GM18517 (cell line): ENCODE measurements around the gene LRMDA.

Source experiments
- ATAC-seq: cut with Tn5 transposase; IDR thresholded peaks from one replicate; pipeline ENCODE4 v1.9.1; 2021; ENCODE audit warnings: mild to moderate bottlenecking, moderate library complexity; ENCODE audit not compliant: unreplicated experiment

The LRMDA gene

GRCh38 chr10:75801121-75801520 is 369.7 kb downstream of the LRMDA start:
- no peak for ATAC-seq

- ATAC-seq: no peak
These were observed 370.2 kb downstream of the LRMDA start for GRCh38 chr10:75801661-75802060.

- no peak for ATAC-seq
These were observed 371.7 kb downstream of the LRMDA start for GRCh38 chr10:75803121-75803520.

GRCh38 chr10:75803816-75804552 is 372.6 kb downstream of the LRMDA start:
- ATAC-seq: no peak

GRCh38 chr10:75806186-75806585 is 374.8 kb downstream of the LRMDA start:
- ATAC-seq: no peak

GRCh38 chr10:75807456-75807855 is 376.0 kb downstream of the LRMDA start:
- no peak for ATAC-seq

- ATAC-seq: no peak
These were observed 377.6 kb downstream of the LRMDA start for GRCh38 chr10:75809003-75809402.

GRCh38 chr10:75814014-75814413 is 382.6 kb downstream of the LRMDA start:
- ATAC-seq: no peak

- ATAC-seq: no peak
These were observed 383.6 kb downstream of the LRMDA start for GRCh38 chr10:75815066-75815465.

- ATAC-seq: no peak
These were observed 385.8 kb downstream of the LRMDA start for GRCh38 chr10:75817198-75817597.

GRCh38 chr10:75818552-75818951 is 387.1 kb downstream of the LRMDA start:
- no peak for ATAC-seq

GRCh38 chr10:75825235-75825634 is 393.8 kb downstream of the LRMDA start:
- ATAC-seq: no peak

- no peak for ATAC-seq
These were observed 394.2 kb downstream of the LRMDA start for GRCh38 chr10:75825661-75826060.

- no peak for ATAC-seq
These were observed 395.4 kb downstream of the LRMDA start for GRCh38 chr10:75826846-75827245.

GRCh38 chr10:75827587-75828021 is 396.2 kb downstream of the LRMDA start:
- no peak for ATAC-seq

- ATAC-seq: no peak
These were observed 397.0 kb downstream of the LRMDA start for GRCh38 chr10:75828413-75828812.

GRCh38 chr10:75836064-75836463 is 404.6 kb downstream of the LRMDA start:
- ATAC-seq: no peak

GRCh38 chr10:75838486-75838885 is 407.1 kb downstream of the LRMDA start:
- ATAC-seq: no peak

- ATAC-seq: no peak
These were observed 407.6 kb downstream of the LRMDA start for GRCh38 chr10:75839020-75839419.

- no peak for ATAC-seq
These were observed 409.8 kb downstream of the LRMDA start for GRCh38 chr10:75841266-75841665.

GRCh38 chr10:75845176-75845947 is 413.9 kb downstream of the LRMDA start:
- no peak for ATAC-seq

- ATAC-seq: no peak
These were observed 416.1 kb downstream of the LRMDA start for GRCh38 chr10:75847477-75847876.
